GM12878 (cell line): ENCODE measurements around the gene EPAS1. TPM values are rescaled to one million over a fixed set of nuclear protein-coding genes. Genes with fewer than 3 reads are reported as not detected.

Experiments used
- ATAC-seq: fragments of 200-7000 bp; cut with Tn5 transposase; 3 replicates; pipeline ENCODE4 v1.9.1; 2020; ENCODE audit warnings: mild to moderate bottlenecking, moderate library complexity
- BruUV-seq: library from RNA; stranded (reverse); fragments of 400-500 nt; replicated peaks from 2 replicates; lab custom pipeline; 2021; lab: Mats Ljungman, UMichigan
- CTCF ChIA-PET: fragments of 300-600 bp; sonication (Branson Sonifier 250); formaldehyde crosslinking; extraction: SDS; loops from one replicate; lab custom pipeline; 2021; ENCODE audit warnings: inconsistent platforms; lab: Yijun Ruan, JAX
- POLR2A ChIA-PET: fragments of 350-600 bp; formaldehyde crosslinking; extraction: SDS; loops from one replicate; lab custom pipeline; 2021; ENCODE audit warnings: inconsistent platforms; lab: Charles Lee
- RAD21 ChIA-PET: fragments of 300-600 bp; sonication (Branson Sonifier 250); formaldehyde crosslinking; loops from one replicate; lab custom pipeline; 2023; ENCODE audit warnings: antibody characterized with exemption; ENCODE audit not compliant: unreplicated experiment; lab: Charles Lee
- SMC1A ChIA-PET: fragments of 300-600 bp; sonication (Branson Sonifier 250); formaldehyde crosslinking; loops from one replicate; lab custom pipeline; 2023; ENCODE audit not compliant: unreplicated experiment, uncharacterized antibody; lab: Charles Lee
- DNase-seq: peaks from one replicate; pipeline ENCODE4 v3.0.0-alpha.2; 2011; ENCODE audit warnings: low read depth, low spot score
- FAIRE-seq: peaks from 3 replicates; lab custom pipeline; 2011; peaks lifted over from hg19 to GRCh38; lab: Jason Lieb, UNC
- H2AFZ ChIP-seq: 2 replicates; pipeline ENCODE4 v1.6.0; 2011; ENCODE audit warnings: low read depth, low read length, control low read depth; ENCODE audit not compliant: control insufficient read depth
- H3K27ac ChIP-seq: 2 replicates; pipeline ENCODE4 v1.5.1; 2011; ENCODE audit warnings: control low read depth; ENCODE audit not compliant: control insufficient read depth, insufficient read depth
- H3K27me3 ChIP-seq, 2 experiments: replicated peaks in 1 of 2; 2 replicates each; pipeline versions ENCODE4 v1.6.0 to v1.6.1; 2011; ENCODE audit warnings: low read length in 1 of 2; ENCODE audit not compliant: control insufficient read depth in 2 of 2, insufficient read depth in 2 of 2
- H3K36me3 ChIP-seq, 2 experiments: 2 replicates each; pipeline ENCODE4 v1.5.1; 2011; ENCODE audit warnings: low read length in 1 of 2; ENCODE audit not compliant: control insufficient read depth in 2 of 2, insufficient read depth in 2 of 2
- H3K4me1 ChIP-seq: 2 replicates; pipeline ENCODE4 v1.6.1; 2011; ENCODE audit warnings: mild to moderate bottlenecking, low read length, moderate library complexity, mixed read lengths; ENCODE audit not compliant: control insufficient read depth, insufficient read depth
- H3K4me2 ChIP-seq: 2 replicates; pipeline ENCODE4 v1.6.0; 2011; ENCODE audit warnings: control low read depth; ENCODE audit not compliant: control insufficient read depth, insufficient read depth
- H3K4me3 ChIP-seq: fragments of 200-600 bp; sonication (generic); 2 replicates; pipeline ENCODE4 v1.5.1; 2016
- H3K79me2 ChIP-seq: 2 replicates; pipeline ENCODE4 v1.6.0; 2011; ENCODE audit warnings: low read length; ENCODE audit not compliant: control insufficient read depth, insufficient read depth
- H3K9ac ChIP-seq: 2 replicates; pipeline ENCODE4 v1.8.0; 2011; ENCODE audit warnings: low read length, control low read depth, mixed read lengths; ENCODE audit not compliant: control insufficient read depth, insufficient read depth
- H3K9me3 ChIP-seq: replicated peaks from 3 replicates; pipeline ENCODE4 v1.5.1; 2011; ENCODE audit warnings: mild to moderate bottlenecking, low read length; ENCODE audit not compliant: control insufficient read depth, insufficient read depth
- H4K20me1 ChIP-seq: 2 replicates; pipeline ENCODE4 v1.6.0; 2011; ENCODE audit not compliant: control insufficient read depth, insufficient read depth
- CBX5 ChIP-seq: sonication (generic); IDR thresholded peaks from 2 replicates; pipeline ENCODE4 v1.6.1; 2016; ENCODE audit warnings: low read depth, moderate library complexity, mild to moderate bottlenecking, inconsistent platforms
- CHD1 ChIP-seq: IDR thresholded peaks from 2 replicates; pipeline ENCODE4 v1.6.1; 2012; ENCODE audit warnings: low read depth, low read length, improper control_type of control experiment
- CHD2 ChIP-seq: IDR thresholded peaks from 2 replicates; pipeline ENCODE4 v1.6.1; 2011; ENCODE audit warnings: low read depth, low read length, improper control_type of control experiment, borderline replicate concordance
- EGR1 ChIP-seq, 2 experiments: IDR thresholded peaks; 1 replicate in 1 of 2; 2 replicates in 1 of 2; pipeline ENCODE4 v1.6.1; 2011 to 2012; ENCODE audit warnings: low read depth in 2 of 2, low read length in 2 of 2, borderline replicate concordance in 1 of 2, mild to moderate bottlenecking in 1 of 2, moderate library complexity in 1 of 2
- HDAC6 ChIP-seq: fragments of 200-600 bp; sonication (generic); IDR thresholded peaks from one replicate; pipeline ENCODE4 v1.8.0; 2017; ENCODE audit warnings: antibody characterized with exemption; ENCODE audit not compliant: unreplicated experiment
- LARP7 ChIP-seq: fragments of 450-650 bp; IDR thresholded peaks from 2 replicates; pipeline ENCODE4 v1.6.1; 2017; ENCODE audit warnings: mild to moderate bottlenecking
- MYB ChIP-seq: fragments of 150-350 bp; IDR thresholded peaks from 2 replicates; pipeline ENCODE4 v1.6.1; 2014; ENCODE audit warnings: mild to moderate bottlenecking, low read depth, low read length, borderline replicate concordance
- NR2C2 ChIP-seq: IDR thresholded peaks from 2 replicates; pipeline ENCODE4 v1.6.1; 2011; ENCODE audit warnings: borderline replicate concordance, low read depth; ENCODE audit not compliant: control insufficient read depth, insufficient read length
- SIX5 ChIP-seq: IDR thresholded peaks from 2 replicates; pipeline ENCODE4 v1.6.1; 2011; ENCODE audit warnings: mild to moderate bottlenecking, low read depth, low read length, moderate library complexity; ENCODE audit not compliant: severe bottlenecking
- SREBF1 ChIP-seq: IDR thresholded peaks from 2 replicates; pipeline ENCODE4 v1.6.1; 2012; ENCODE audit warnings: mild to moderate bottlenecking, low read length
- STAT3 ChIP-seq: IDR thresholded peaks from 2 replicates; pipeline ENCODE4 v1.6.1; 2011; ENCODE audit warnings: low read depth, low read length, improper control_type of control experiment
- SUZ12 ChIP-seq: fragments of 200-600 bp; sonication (generic); IDR thresholded peaks from one replicate; pipeline ENCODE4 v1.6.1; 2018; ENCODE audit warnings: antibody characterized with exemption, mild to moderate bottlenecking; ENCODE audit not compliant: unreplicated experiment
- ZSCAN29 ChIP-seq: fragments of 450-650 bp; IDR thresholded peaks from 2 replicates; pipeline ENCODE4 v1.6.1; 2017; ENCODE audit warnings: mild to moderate bottlenecking, moderate library complexity
- WGBS: methylation state at CpG from one replicate; pipeline ENCODE4 v1.1.6; 2016; ENCODE audit warnings: low lambda C conversion rate; ENCODE audit not compliant: insufficient replicate concordance, insufficient coverage; ENCODE audit errors: missing lambda C conversion rate; 5-methylcytosine and 5-hydroxymethylcytosine counted together
- in situ Hi-C: fragments of 300-500 bp; cut with MboI; formaldehyde crosslinking; loops from 9 replicates; pipeline ENCODE4 v1.14.3; 2018; ENCODE audit warnings: mixed read lengths
- intact Hi-C: fragments of 100-400 bp; cut with micrococcal nuclease; formaldehyde crosslinking; loops from one replicate; pipeline ENCODE4 v1.14.2; 2022; ENCODE audit not compliant: unreplicated experiment
- polyA plus RNA-seq, 11 experiments: library from polyadenylated mRNA; depleted of rRNA in 4 of 11; unstranded in 6 of 11; stranded (reverse) in 5 of 11; fragments of >200 nt; fragmentation: Nextera tagmentation in 4 of 11; fragmentation: Illumina TruSeq in 1 of 11; extraction: Ambion mirVana in 4 of 11; extraction: Trizol in 1 of 11; gene quantifications; 1 replicate in 1 of 11; 2 replicates in 10 of 11; pipeline versions ENCODE4 v1.2.1 to v1.2.3, GENCODE V29; 2011 to 2016; ENCODE audit warnings: inconsistent platforms in 2 of 11, missing spikeins in 2 of 11, low read depth in 1 of 11
- total RNA-seq, 4 experiments: library from RNA; depleted of rRNA in 3 of 4; stranded (reverse); fragments of >200 nt in 3 of 4; fragmentation: Illumina TruSeq in 1 of 4; extraction: Trizol in 1 of 4; gene quantifications; 2 replicates each; pipeline versions ENCODE4 v1.2.1 to v1.2.3, GENCODE V29; 2013 to 2021
- TF ChIP-seq, protein P1 (sequence below): IDR thresholded peaks from 2 replicates; pipeline ENCODE4 v1.6.1; 2011; ENCODE audit warnings: borderline replicate concordance, low read depth, mild to moderate bottlenecking, moderate library complexity, mixed read lengths, low read length; ENCODE audit not compliant: insufficient read depth; ENCODE audit errors: extremely low read length
- TF ChIP-seq, protein P2 (sequence below): fragments of 450-650 bp; formaldehyde crosslinking; IDR thresholded peaks from 2 replicates; pipeline ENCODE4 v1.4.0; 2020; ENCODE audit warnings: mild to moderate bottlenecking, moderate library complexity
- TF ChIP-seq, protein P3 (sequence below): IDR thresholded peaks from 2 replicates; pipeline ENCODE4 v1.6.1; 2012; ENCODE audit warnings: improper control_type of control experiment, low read depth, low read length; ENCODE audit not compliant: insufficient replicate concordance

Gene EPAS1
- total and polyA plus RNA-seq, 10 of the 15 experiments (the other 5 are each of a cell fraction or from before 2014, with no cell fraction given): 0.11 to 22.0 (median 1.3) TPM; not detected in 1

DNA sequence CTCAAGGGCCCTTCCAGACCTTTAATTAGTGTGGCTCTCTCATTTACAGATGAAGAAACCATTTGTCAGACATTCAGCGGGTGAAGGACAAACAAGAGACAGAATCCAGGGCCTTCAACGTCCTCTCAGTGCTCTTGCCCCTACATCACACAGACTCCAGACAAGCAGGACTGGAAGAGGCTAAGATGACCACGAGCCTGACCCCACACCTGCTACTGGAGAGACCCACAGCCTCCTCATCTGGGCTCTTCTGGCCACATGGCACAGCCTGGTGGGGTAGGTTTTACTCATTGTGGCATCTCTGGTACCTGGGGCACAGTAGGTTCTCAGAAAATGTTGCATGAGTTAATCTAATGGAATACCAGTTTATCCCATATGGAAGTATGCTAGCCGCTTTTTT, 112.5 kb downstream of the EPAS1 start:
- in situ Hi-C loops (no loop called here), intact Hi-C loops (no loop called here)
- FAIRE-seq (no peak), ATAC-seq (no peak), DNase-seq (no peak)
- no peaks in the 10 kb centered on the region for H3K4me1 ChIP-seq
- no peaks in the 10 kb centered on the region for H3K36me3 ChIP-seq
- ChIA-PET SMC1A (no interaction called here), RAD21 (no interaction called here), CTCF (no interaction called here), POLR2A (no interaction called here)
- no peaks in the 10 kb centered on the region for H4K20me1 ChIP-seq
- no peak overlapping the region for H2AFZ ChIP-seq
- H3K27me3 ChIP-seq: no peaks in the 10 kb centered on the region
- no peak overlapping the region for H3K4me3 ChIP-seq
- 36% methylated on average over 4 of the region's 4 CpGs for WGBS
- no TSS peak for BruUV-seq
- H3K9ac ChIP-seq: no peak overlapping the region
- H3K27ac ChIP-seq: no peak overlapping the region
- H3K9me3 ChIP-seq: no peaks in the 10 kb centered on the region
- H3K79me2 ChIP-seq: no peaks in the 10 kb centered on the region
- no peak overlapping the region for H3K4me2 ChIP-seq
- TF ChIP-seq CHD1 (no peak), HDAC6 (no peak), ZSCAN29 (no peak), CHD2 (no peak), SREBF1 (no peak), LARP7 (no peak), CBX5 (no peak), MYB (no peak), NR2C2 (no peak), EGR1 (IDR thresholded peaks at IDR 0.05; ENCODE audit: borderline replicate concordance in 1 of 2, low read depth in 2 of 2, low read length in 2 of 2) (no peak), SIX5 (no peak), STAT3 (no peak), SUZ12 (no peak)
- TF ChIP-seq, protein P1, sequence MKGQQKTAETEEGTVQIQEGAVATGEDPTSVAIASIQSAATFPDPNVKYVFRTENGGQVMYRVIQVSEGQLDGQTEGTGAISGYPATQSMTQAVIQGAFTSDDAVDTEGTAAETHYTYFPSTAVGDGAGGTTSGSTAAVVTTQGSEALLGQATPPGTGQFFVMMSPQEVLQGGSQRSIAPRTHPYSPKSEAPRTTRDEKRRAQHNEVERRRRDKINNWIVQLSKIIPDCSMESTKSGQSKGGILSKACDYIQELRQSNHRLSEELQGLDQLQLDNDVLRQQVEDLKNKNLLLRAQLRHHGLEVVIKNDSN: no peak
- TF ChIP-seq, protein P2, sequence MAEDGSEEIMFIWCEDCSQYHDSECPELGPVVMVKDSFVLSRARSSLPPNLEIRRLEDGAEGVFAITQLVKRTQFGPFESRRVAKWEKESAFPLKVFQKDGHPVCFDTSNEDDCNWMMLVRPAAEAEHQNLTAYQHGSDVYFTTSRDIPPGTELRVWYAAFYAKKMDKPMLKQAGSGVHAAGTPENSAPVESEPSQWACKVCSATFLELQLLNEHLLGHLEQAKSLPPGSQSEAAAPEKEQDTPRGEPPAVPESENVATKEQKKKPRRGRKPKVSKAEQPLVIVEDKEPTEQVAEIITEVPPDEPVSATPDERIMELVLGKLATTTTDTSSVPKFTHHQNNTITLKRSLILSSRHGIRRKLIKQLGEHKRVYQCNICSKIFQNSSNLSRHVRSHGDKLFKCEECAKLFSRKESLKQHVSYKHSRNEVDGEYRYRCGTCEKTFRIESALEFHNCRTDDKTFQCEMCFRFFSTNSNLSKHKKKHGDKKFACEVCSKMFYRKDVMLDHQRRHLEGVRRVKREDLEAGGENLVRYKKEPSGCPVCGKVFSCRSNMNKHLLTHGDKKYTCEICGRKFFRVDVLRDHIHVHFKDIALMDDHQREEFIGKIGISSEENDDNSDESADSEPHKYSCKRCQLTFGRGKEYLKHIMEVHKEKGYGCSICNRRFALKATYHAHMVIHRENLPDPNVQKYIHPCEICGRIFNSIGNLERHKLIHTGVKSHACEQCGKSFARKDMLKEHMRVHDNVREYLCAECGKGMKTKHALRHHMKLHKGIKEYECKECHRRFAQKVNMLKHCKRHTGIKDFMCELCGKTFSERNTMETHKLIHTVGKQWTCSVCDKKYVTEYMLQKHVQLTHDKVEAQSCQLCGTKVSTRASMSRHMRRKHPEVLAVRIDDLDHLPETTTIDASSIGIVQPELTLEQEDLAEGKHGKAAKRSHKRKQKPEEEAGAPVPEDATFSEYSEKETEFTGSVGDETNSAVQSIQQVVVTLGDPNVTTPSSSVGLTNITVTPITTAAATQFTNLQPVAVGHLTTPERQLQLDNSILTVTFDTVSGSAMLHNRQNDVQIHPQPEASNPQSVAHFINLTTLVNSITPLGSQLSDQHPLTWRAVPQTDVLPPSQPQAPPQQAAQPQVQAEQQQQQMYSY: no peak
- TF ChIP-seq, protein P3, sequence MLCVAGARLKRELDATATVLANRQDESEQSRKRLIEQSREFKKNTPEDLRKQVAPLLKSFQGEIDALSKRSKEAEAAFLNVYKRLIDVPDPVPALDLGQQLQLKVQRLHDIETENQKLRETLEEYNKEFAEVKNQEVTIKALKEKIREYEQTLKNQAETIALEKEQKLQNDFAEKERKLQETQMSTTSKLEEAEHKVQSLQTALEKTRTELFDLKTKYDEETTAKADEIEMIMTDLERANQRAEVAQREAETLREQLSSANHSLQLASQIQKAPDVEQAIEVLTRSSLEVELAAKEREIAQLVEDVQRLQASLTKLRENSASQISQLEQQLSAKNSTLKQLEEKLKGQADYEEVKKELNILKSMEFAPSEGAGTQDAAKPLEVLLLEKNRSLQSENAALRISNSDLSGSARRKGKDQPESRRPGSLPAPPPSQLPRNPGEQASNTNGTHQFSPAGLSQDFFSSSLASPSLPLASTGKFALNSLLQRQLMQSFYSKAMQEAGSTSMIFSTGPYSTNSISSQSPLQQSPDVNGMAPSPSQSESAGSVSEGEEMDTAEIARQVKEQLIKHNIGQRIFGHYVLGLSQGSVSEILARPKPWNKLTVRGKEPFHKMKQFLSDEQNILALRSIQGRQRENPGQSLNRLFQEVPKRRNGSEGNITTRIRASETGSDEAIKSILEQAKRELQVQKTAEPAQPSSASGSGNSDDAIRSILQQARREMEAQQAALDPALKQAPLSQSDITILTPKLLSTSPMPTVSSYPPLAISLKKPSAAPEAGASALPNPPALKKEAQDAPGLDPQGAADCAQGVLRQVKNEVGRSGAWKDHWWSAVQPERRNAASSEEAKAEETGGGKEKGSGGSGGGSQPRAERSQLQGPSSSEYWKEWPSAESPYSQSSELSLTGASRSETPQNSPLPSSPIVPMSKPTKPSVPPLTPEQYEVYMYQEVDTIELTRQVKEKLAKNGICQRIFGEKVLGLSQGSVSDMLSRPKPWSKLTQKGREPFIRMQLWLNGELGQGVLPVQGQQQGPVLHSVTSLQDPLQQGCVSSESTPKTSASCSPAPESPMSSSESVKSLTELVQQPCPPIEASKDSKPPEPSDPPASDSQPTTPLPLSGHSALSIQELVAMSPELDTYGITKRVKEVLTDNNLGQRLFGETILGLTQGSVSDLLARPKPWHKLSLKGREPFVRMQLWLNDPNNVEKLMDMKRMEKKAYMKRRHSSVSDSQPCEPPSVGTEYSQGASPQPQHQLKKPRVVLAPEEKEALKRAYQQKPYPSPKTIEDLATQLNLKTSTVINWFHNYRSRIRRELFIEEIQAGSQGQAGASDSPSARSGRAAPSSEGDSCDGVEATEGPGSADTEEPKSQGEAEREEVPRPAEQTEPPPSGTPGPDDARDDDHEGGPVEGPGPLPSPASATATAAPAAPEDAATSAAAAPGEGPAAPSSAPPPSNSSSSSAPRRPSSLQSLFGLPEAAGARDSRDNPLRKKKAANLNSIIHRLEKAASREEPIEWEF: no peak
